HL-60 (cell line): ENCODE measurements around the gene COL18A1.

Source experiments
- DNase-seq, 2 experiments: peaks; one replicate each; pipeline ENCODE4 v3.0.0-alpha.2; 2010 to 2020; ENCODE audit warnings: low read depth in 1 of 2, low spot score in 1 of 2
- H3K27ac ChIP-seq: fragments of 250-450 bp; sonication (Bioruptor Pico); replicated peaks from 2 replicates; pipeline ENCODE4 v1.5.1; 2020; ENCODE audit warnings: mild to moderate bottlenecking, moderate library complexity
- H3K27me3 ChIP-seq: fragments of 250-450 bp; sonication (Bioruptor Pico); 2 replicates; pipeline ENCODE4 v1.5.1; 2021; ENCODE audit warnings: mild to moderate bottlenecking, moderate library complexity; ENCODE audit not compliant: insufficient read depth, poor library complexity, severe bottlenecking
- H3K4me3 ChIP-seq: replicated peaks from 2 replicates; pipeline ENCODE4 v1.5.1; 2011; ENCODE audit warnings: mild to moderate bottlenecking, control low read depth, low read length; ENCODE audit not compliant: insufficient read depth
- GABPA ChIP-seq: IDR thresholded peaks from 2 replicates; pipeline ENCODE4 v1.6.1; 2012; ENCODE audit warnings: low read depth
- POLR2AphosphoS5 ChIP-seq: IDR thresholded peaks from 2 replicates; pipeline ENCODE4 v1.6.1; 2012; ENCODE audit warnings: low read depth
- REST ChIP-seq: IDR thresholded peaks from 2 replicates; pipeline ENCODE4 v1.6.1; 2012; ENCODE audit warnings: low read depth; ENCODE audit not compliant: insufficient replicate concordance
- SPI1 ChIP-seq: IDR thresholded peaks from 2 replicates; pipeline ENCODE4 v1.6.1; 2012; ENCODE audit warnings: low read depth, mild to moderate bottlenecking, borderline replicate concordance
- TF ChIP-seq, protein P1 (sequence below): IDR thresholded peaks from one replicate; pipeline ENCODE4 v1.5.1; 2011; ENCODE audit warnings: low read length, control low read depth, inconsistent platforms; ENCODE audit not compliant: insufficient read depth

The COL18A1 gene

GRCh38 chr21:45468051-45468970, 63.3 kb downstream of the COL18A1 start:
- TF ChIP-seq, protein P1, sequence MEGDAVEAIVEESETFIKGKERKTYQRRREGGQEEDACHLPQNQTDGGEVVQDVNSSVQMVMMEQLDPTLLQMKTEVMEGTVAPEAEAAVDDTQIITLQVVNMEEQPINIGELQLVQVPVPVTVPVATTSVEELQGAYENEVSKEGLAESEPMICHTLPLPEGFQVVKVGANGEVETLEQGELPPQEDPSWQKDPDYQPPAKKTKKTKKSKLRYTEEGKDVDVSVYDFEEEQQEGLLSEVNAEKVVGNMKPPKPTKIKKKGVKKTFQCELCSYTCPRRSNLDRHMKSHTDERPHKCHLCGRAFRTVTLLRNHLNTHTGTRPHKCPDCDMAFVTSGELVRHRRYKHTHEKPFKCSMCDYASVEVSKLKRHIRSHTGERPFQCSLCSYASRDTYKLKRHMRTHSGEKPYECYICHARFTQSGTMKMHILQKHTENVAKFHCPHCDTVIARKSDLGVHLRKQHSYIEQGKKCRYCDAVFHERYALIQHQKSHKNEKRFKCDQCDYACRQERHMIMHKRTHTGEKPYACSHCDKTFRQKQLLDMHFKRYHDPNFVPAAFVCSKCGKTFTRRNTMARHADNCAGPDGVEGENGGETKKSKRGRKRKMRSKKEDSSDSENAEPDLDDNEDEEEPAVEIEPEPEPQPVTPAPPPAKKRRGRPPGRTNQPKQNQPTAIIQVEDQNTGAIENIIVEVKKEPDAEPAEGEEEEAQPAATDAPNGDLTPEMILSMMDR: no peak
- TF ChIP-seq POLR2AphosphoS5: no peak
- no peak for TF ChIP-seq REST
- TF ChIP-seq GABPA: no peak
- Histone ChIP-seq H3K4me3 (no peak overlapping the region), H3K27ac (no peak overlapping the region), H3K27me3 (peaks cover 2% of the 10 kb centered on the region)
- no peak for DNase-seq

GRCh38 chr21:45468971-45469272, 64.0 kb downstream of the COL18A1 start:
- no peak for TF ChIP-seq REST
- no peak for TF ChIP-seq POLR2AphosphoS5
- TF ChIP-seq, protein P1: no peak
- no peak for TF ChIP-seq GABPA
- TF ChIP-seq SPI1: no peak
- Histone ChIP-seq H3K27ac (no peak overlapping the region), H3K27me3 (peaks cover 2% of the 10 kb centered on the region), H3K4me3 (no peak overlapping the region)
- no peak for DNase-seq

GRCh38 chr21:45469273-45470086, 64.5 kb downstream of the COL18A1 start:
- H3K27me3 ChIP-seq: peaks cover under 1% of the 10 kb centered on the region
- no peak for DNase-seq
- H3K27ac ChIP-seq: no peak overlapping the region
- H3K4me3 ChIP-seq: no peak overlapping the region
- no peak for TF ChIP-seq GABPA

GRCh38 chr21:45470087-45470515, 65.1 kb downstream of the COL18A1 start:
- H3K27me3 ChIP-seq: no peaks in the 10 kb centered on the region
- no peak overlapping the region for H3K4me3 ChIP-seq
- no peak for DNase-seq
- H3K27ac ChIP-seq: no peak overlapping the region
- TF ChIP-seq GABPA: no peak
- TF ChIP-seq REST: no peak
- no peak for TF ChIP-seq SPI1
- TF ChIP-seq, protein P1: no peak
- TF ChIP-seq POLR2AphosphoS5: no peak
